Cardiac muscle cell (in vitro differentiated cells and primary cell): ENCODE results near the gene N4BP2L1. TPM values are rescaled to one million over a fixed set of nuclear protein-coding genes. Genes with fewer than 3 reads are reported as not detected.

Source experiments
- DNase-seq, 2 donors: peaks; one replicate each; pipeline versions ENCODE4 v3.0.0 to v3.0.0-alpha.2; 2010 to 2017; ENCODE audit warnings: low read depth in 1 of 2, low spot score in 1 of 2
- H3K27ac ChIP-seq: fragments of 200-600 bp; sonication (generic); 2 replicates; pipeline ENCODE4 v1.5.1; 2016
- H3K27me3 ChIP-seq: fragments of 200-600 bp; sonication (generic); 2 replicates; pipeline ENCODE4 v1.6.0; 2016; ENCODE audit warnings: control low read depth
- H3K36me3 ChIP-seq: fragments of 200-600 bp; sonication (generic); 2 replicates; pipeline ENCODE4 v1.5.1; 2016; ENCODE audit warnings: control low read depth
- H3K4me1 ChIP-seq: fragments of 200-600 bp; sonication (generic); 2 replicates; pipeline ENCODE4 v1.8.1; 2017; ENCODE audit warnings: low read depth, mild to moderate bottlenecking, mixed run types
- H3K4me3 ChIP-seq: fragments of 200-600 bp; sonication (generic); 2 replicates; pipeline ENCODE4 v1.5.1; 2016; ENCODE audit warnings: mild to moderate bottlenecking
- H3K9me3 ChIP-seq: fragments of 200-600 bp; sonication (generic); 2 replicates; pipeline ENCODE4 v1.5.1; 2017; ENCODE audit warnings: low read depth, mild to moderate bottlenecking, control low read depth
- CTCF ChIP-seq: IDR thresholded peaks from 2 replicates; pipeline ENCODE4 v1.5.1; 2012; ENCODE audit warnings: low read depth, mild to moderate bottlenecking, low read length
- polyA plus RNA-seq: library from polyadenylated mRNA; unstranded; fragments of >200 nt; fragmentation: Nextera tagmentation; extraction: Ambion mirVana; gene quantifications from 2 replicates; pipeline ENCODE4 v1.2.1, GENCODE V29; 2016
- total RNA-seq: library from RNA; depleted of rRNA; stranded (reverse); fragments of >200 nt; gene quantifications from 2 replicates; pipeline ENCODE4 v1.2.3, GENCODE V29; 2016

Gene N4BP2L1
- total and polyA plus RNA-seq, 2 experiments from 2014 or later: 2.0 to 8.9 TPM

GRCh38 chr13:32446220-32446619 lies 18.3 kb upstream of the N4BP2L1 start:
- Histone ChIP-seq H3K9me3 (no peaks in the 10 kb centered on the region), H3K27ac (no peak overlapping the region), H3K27me3 (no peaks in the 10 kb centered on the region), H3K4me1 (peaks cover 16% of the 10 kb centered on the region), H3K4me3 (no peak overlapping the region), H3K36me3 (peaks cover 2% of the 10 kb centered on the region)
- no peak for TF ChIP-seq CTCF
- no peak for DNase-seq

- no peak overlapping the region for H3K4me3 ChIP-seq
- TF ChIP-seq CTCF: no peak
- no peak for DNase-seq
- H3K4me1 ChIP-seq: peaks cover 16% of the 10 kb centered on the region
- H3K9me3 ChIP-seq: no peaks in the 10 kb centered on the region
- H3K27ac ChIP-seq: no peak overlapping the region
- no peaks in the 10 kb centered on the region for H3K27me3 ChIP-seq
- H3K36me3 ChIP-seq: peaks cover 2% of the 10 kb centered on the region
Measured at GRCh38 chr13:32445461-32445860, 17.5 kb upstream of the N4BP2L1 start.

GRCh38 chr13:32443111-32443510 lies 15.2 kb upstream of the N4BP2L1 start:
- Histone ChIP-seq H3K4me3 (no peak overlapping the region), H3K9me3 (no peaks in the 10 kb centered on the region), H3K27ac (no peak overlapping the region), H3K36me3 (peaks cover 4% of the 10 kb centered on the region), H3K27me3 (no peaks in the 10 kb centered on the region), H3K4me1 (peaks cover 15% of the 10 kb centered on the region)
- peak; percentile 11 to 17 for DNase-seq
- peak; percentile 22 for TF ChIP-seq CTCF

- H3K9me3 ChIP-seq: no peaks in the 10 kb centered on the region
Measured at GRCh38 chr13:32438871-32439270, 10.9 kb upstream of the N4BP2L1 start.

GRCh38 chr13:32432856-32433255 lies 4.9 kb upstream of the N4BP2L1 start:
- no peaks in the 10 kb centered on the region for H3K9me3 ChIP-seq
- TF ChIP-seq CTCF: no peak
- no peak for DNase-seq
- H3K27ac ChIP-seq: no peak overlapping the region
- H3K4me1 ChIP-seq: peaks cover 4% of the 10 kb centered on the region
- H3K27me3 ChIP-seq: no peaks in the 10 kb centered on the region
- H3K36me3 ChIP-seq: peaks cover 15% of the 10 kb centered on the region
- no peak overlapping the region for H3K4me3 ChIP-seq

More at GRCh38 chr13:32438871-32439270, 10.9 kb upstream of the N4BP2L1 start:
- Histone ChIP-seq H3K36me3 (peaks cover 17% of the 10 kb centered on the region), H3K4me1 (no peaks in the 10 kb centered on the region), H3K27me3 (no peaks in the 10 kb centered on the region), H3K4me3 (no peak overlapping the region), H3K27ac (no peak overlapping the region)
- no peak for TF ChIP-seq CTCF
- no peak for DNase-seq

GRCh38 chr13:32431361-32431760 lies 3.4 kb upstream of the N4BP2L1 start:
- Histone ChIP-seq H3K36me3 (peaks cover 13% of the 10 kb centered on the region), H3K4me1 (peaks cover 4% of the 10 kb centered on the region), H3K27me3 (peaks cover 8% of the 10 kb centered on the region), H3K27ac (no peak overlapping the region), H3K9me3 (no peaks in the 10 kb centered on the region), H3K4me3 (no peak overlapping the region)
- DNase-seq: no peak
- TF ChIP-seq CTCF: no peak
